HUES6 (cell line): ENCODE data around the gene ZIM2.

Source experiments
- H3K27ac ChIP-seq: 2 replicates; pipeline ENCODE4 v1.7.0; 2013; ENCODE audit warnings: low read depth, mild to moderate bottlenecking, low read length, inconsistent platforms
- H3K27me3 ChIP-seq: 2 replicates; pipeline ENCODE4 v1.6.1; 2013; ENCODE audit warnings: low read length; ENCODE audit not compliant: control insufficient read depth, insufficient read depth
- H3K36me3 ChIP-seq: 2 replicates; pipeline ENCODE4 v1.6.1; 2013; ENCODE audit warnings: low read length; ENCODE audit not compliant: control insufficient read depth, insufficient read depth
- H3K4me1 ChIP-seq: 2 replicates; pipeline ENCODE4 v1.6.1; 2013; ENCODE audit warnings: low read length; ENCODE audit not compliant: control insufficient read depth, insufficient read depth
- H3K4me3 ChIP-seq: 2 replicates; pipeline ENCODE4 v1.5.1; 2013; ENCODE audit warnings: low read depth, low read length
- H3K9ac ChIP-seq: one replicate; pipeline ENCODE4 v1.6.1; 2013; ENCODE audit warnings: mild to moderate bottlenecking, low read length
- H3K9me3 ChIP-seq: 2 replicates; pipeline ENCODE4 v1.6.1; 2013; ENCODE audit warnings: low read depth, low read length; ENCODE audit not compliant: control insufficient read depth, insufficient read depth

Gene ZIM2

DNA sequence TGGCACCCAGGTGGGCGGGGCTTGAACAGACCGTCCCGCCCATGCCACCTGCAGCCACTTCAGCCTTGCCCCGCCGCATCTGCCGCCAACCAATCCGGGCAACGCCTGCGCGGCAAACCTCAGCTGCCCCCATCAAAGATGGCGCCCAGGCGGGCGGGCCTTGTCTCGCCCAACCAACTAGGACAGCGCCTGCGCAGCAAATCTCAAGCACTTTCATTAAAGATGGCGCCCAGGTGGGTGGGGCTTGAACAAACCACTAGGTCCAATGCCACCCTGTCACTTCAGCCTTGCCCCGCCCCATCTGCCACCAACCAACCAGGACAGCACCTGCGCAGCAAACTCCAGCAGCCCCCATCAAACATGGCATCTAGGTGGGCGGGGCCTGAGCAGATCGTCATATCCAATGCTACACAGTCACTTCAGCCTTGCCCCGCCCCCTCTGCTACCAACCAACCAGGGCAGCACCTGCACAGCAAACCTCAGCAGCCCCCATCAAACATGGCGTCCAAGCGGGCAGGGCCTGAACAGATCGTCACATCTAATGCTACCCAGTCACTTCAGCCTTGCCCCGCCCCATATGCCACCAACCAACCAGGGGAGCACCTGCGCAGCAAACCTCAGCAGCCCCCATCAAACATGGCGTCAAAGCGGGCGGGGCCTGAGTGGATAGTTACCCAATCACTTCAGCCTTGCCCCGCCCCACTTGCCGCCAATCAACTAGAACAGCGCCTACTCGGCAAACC lies 1.4 kb downstream of the ZIM2 start:
- Histone ChIP-seq H3K27me3 (no peaks in the 10 kb centered on the region), H3K9ac (no peak overlapping the region), H3K36me3 (peaks cover 6% of the 10 kb centered on the region; the same call in 1 of the 2 replicates), H3K9me3 (peaks cover 62% of the 10 kb centered on the region), H3K27ac (no peak overlapping the region), H3K4me1 (no peaks in the 10 kb centered on the region), H3K4me3 (peak overlapping the region; percentile 79)

DNA sequence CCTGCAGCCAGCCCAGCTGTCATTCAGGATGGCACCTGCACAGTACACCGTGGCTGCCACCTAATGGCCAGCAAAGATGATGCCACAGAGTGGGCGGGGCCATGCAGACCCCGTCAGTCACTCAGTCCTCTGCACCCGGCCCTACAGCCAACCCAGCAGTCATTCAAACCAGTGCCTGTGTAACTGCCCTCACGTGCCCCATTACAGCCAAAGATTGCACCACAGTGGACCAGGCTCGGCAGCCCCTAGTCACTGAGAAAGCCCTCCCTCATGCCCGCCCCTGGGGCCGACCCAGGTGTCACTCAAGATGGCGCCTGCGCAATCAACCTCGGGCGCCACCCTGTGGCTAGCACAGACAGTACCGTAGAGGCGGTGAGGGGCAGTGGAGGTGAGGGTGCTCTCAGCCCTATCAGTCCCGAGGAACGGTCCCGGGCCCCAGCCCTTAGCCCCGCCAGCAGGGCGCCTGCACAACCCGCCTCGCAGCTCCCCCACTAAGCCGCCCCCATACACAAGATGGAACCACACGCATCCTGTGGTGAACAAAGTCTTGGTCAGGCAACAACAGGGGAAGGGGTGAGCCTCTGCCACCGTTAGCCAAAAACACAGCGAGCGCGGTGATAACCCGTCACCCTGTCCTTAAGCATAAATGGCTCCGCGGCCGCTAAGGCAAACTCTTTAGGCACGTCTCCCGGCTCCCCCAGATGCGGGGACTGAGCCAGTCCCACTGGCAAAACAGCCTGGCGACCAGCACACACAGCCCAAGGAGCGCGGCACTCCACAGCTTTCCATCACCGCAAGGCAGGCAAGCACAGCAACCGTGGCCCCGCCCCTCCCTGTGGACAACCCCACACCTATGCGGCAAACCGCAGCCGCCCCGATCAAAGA lies 2.3 kb downstream of the ZIM2 start:
- Histone ChIP-seq H3K9me3 (peaks cover 70% of the 10 kb centered on the region), H3K27ac (no peak overlapping the region)

DNA sequence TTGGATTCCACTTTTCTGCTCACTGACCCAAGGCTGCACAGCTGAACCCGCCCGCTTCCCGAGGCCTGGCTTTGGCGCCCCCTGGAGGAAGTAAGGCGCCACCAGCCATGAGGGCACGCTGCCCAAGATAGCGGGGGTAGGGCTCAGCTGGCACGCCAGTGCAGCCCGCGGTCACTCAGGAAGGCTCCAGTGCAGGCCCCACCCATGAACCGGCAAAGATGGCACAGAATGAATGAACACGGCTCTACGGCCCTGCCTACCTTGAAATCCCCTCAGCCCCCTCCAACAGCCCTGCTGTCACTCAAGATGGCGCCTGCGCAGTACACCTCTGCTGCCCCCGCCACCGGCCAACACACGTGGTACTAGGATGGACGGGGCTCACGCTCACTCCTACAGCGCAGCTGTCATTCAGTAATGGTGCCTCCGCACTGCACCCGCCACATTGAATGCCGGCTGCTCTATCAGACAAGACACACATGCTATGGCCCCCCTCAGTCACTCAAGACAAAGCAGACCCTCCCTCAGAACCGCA lies 3.0 kb downstream of the ZIM2 start:
- H3K27ac ChIP-seq: no peak overlapping the region

More for the DNA sequence above, 2.3 kb downstream of the ZIM2 start:
- peak overlapping the region; percentile 42 for H3K9ac ChIP-seq
- no peaks in the 10 kb centered on the region for H3K27me3 ChIP-seq
- peak overlapping the region; percentile 79 for H3K4me3 ChIP-seq
- no peaks in the 10 kb centered on the region for H3K4me1 ChIP-seq
- peaks cover 9% of the 10 kb centered on the region; the same call in 1 of the 2 replicates for H3K36me3 ChIP-seq

DNA sequence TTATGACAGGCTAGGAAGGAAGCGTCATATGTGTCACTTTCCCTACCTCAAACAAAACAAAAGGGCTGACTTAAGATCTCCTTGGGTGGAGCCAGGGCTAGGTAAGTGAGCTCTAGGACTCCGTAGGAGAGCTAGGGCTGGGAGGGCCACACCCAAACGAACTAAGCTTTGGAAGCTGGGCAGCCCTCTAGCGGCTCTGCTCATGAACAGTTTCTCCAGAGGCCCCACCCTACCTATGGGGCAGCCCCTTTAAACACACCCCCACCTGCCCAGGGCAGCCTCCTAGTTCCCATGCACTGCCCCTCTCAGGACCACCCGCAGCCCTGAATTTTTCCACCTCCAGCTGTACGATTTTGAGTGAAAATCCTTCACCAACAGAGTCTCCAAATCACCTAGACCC lies 3.5 kb downstream of the ZIM2 start:
- Histone ChIP-seq H3K27me3 (no peaks in the 10 kb centered on the region), H3K27ac (no peak overlapping the region), H3K9ac (no peak overlapping the region), H3K4me1 (no peaks in the 10 kb centered on the region), H3K36me3 (peaks cover 12% of the 10 kb centered on the region; the same call in 1 of the 2 replicates), H3K4me3 (peak overlapping the region; percentile 79), H3K9me3 (peaks cover 72% of the 10 kb centered on the region)

More for the DNA sequence above, 3.0 kb downstream of the ZIM2 start:
- no peaks in the 10 kb centered on the region for H3K4me1 ChIP-seq
- H3K4me3 ChIP-seq: peak overlapping the region; percentile 79
- peaks cover 73% of the 10 kb centered on the region for H3K9me3 ChIP-seq
- peaks cover 12% of the 10 kb centered on the region; the same call in 1 of the 2 replicates for H3K36me3 ChIP-seq
- no peaks in the 10 kb centered on the region for H3K27me3 ChIP-seq
- no peak overlapping the region for H3K9ac ChIP-seq

DNA sequence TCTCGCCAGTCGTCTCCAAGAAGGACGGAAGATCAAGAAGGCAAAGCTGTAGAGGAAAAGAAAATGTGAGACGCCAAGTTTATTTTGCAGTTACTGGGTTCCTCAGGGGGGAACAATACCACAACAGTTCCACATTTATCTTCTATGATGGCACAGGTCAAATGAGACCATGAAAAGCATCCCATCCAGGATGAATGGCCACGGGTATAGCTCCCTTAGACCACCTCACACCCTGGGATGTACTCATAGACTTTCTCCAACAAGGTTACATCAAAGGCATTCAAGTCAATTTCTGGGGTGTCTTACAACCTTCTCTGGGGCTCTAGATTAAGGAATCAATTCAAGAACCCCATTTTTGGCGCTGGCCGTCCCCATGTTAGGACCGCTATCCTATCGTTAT lies 4.5 kb downstream of the ZIM2 start:
- Histone ChIP-seq H3K27me3 (no peaks in the 10 kb centered on the region), H3K9ac (no peak overlapping the region), H3K9me3 (peaks cover 67% of the 10 kb centered on the region), H3K27ac (no peak overlapping the region), H3K36me3 (peaks cover 12% of the 10 kb centered on the region; the same call in 1 of the 2 replicates), H3K4me3 (no peak overlapping the region), H3K4me1 (no peaks in the 10 kb centered on the region)

DNA sequence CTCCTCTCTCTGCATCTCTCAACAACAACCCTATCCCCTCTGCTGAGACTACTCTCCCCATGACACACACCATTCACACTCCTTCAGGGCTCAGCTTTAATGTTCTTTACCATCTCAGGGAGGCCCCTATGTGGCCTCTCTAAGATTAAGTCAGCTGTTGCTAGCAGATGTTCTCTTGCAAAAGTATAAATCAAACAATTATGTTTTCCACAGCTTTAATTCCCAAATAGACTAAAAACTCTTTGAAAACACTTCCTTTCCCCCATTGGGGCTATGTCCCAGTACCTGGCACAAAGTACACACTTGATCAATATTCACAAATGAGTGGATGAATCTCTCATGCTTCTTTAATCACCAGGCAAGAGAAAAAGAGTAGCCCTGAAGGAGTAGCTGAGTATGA lies 5.1 kb downstream of the ZIM2 start:
- peaks cover 12% of the 10 kb centered on the region; the same call in 1 of the 2 replicates for H3K36me3 ChIP-seq
- no peak overlapping the region for H3K9ac ChIP-seq
- no peaks in the 10 kb centered on the region for H3K4me1 ChIP-seq
- H3K4me3 ChIP-seq: no peak overlapping the region
- H3K27ac ChIP-seq: no peak overlapping the region
- peaks cover 63% of the 10 kb centered on the region for H3K9me3 ChIP-seq
- H3K27me3 ChIP-seq: no peaks in the 10 kb centered on the region

DNA sequence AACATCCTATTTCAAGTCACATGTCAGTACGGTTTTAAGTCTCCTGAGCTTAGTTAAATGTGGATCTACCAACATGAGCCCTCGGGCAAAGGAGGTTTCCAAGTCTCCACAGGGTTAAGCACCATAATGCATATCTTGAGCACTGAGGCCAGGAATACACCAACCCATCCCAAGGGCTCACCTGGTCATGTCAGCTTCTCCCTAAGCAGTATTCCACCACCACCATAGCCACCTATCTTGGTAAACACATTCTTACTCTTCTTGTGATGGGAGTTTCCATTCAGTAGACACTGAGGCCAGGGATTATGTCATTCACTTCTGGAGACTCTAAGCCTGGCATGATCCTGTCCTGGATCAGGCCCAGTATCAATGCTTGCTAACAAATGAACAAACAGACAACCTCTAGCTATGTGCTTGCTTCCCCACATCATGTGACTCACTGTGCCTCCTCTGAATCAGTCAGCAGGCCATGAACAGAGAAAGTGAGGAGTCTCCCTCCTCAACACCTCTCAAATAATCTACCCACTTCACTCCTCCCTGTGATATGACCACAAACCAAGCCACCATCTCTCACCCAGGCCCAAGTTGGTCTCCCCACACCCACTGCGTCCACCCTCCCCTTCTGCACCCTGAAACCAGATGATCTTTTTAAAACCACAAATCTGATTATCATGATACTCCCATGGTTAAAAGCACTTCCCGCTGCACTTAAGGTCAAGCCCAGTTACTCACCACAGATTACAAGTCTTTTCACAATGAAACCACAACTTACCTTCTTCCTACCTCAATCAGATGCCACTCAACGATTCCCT lies 5.8 kb downstream of the ZIM2 start:
- H3K27ac ChIP-seq: no peak overlapping the region
- H3K4me3 ChIP-seq: no peak overlapping the region
- H3K36me3 ChIP-seq: peaks cover 12% of the 10 kb centered on the region; the same call in 1 of the 2 replicates
- no peaks in the 10 kb centered on the region for H3K4me1 ChIP-seq
- H3K9me3 ChIP-seq: peaks cover 64% of the 10 kb centered on the region
- H3K9ac ChIP-seq: no peak overlapping the region
- no peaks in the 10 kb centered on the region for H3K27me3 ChIP-seq

DNA sequence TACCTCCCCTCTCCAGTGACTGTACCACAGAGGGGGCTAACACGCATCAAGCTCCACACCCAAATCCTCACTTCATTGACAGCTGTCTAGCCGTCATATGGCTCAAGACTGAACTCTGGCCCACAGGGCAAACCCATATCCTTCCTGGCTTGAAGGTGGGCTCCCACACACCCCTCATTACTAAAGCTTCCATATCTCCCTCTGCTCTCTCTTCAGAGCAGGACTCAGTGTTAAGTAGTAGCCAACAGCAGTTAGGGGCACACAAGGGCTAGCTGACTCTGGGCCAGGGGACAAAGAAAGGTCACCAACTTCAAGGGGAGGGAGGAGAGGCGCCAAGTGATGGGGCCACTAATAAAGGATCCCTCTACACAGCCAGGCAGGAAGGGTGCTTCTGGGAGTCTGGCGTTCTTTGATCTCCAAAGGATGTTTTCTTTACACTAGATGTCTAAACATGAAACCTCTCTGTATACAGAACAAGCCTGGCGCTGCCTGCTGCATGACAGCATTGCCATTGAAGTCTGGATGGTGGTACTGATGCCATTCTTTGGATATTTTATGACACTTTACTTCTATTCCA lies 8.1 kb downstream of the ZIM2 start:
- Histone ChIP-seq H3K36me3 (peaks cover 12% of the 10 kb centered on the region; the same call in 1 of the 2 replicates), H3K27ac (no peak overlapping the region), H3K27me3 (no peaks in the 10 kb centered on the region), H3K4me1 (no peaks in the 10 kb centered on the region), H3K9me3 (peaks cover 55% of the 10 kb centered on the region), H3K4me3 (no peak overlapping the region), H3K9ac (no peak overlapping the region)

DNA sequence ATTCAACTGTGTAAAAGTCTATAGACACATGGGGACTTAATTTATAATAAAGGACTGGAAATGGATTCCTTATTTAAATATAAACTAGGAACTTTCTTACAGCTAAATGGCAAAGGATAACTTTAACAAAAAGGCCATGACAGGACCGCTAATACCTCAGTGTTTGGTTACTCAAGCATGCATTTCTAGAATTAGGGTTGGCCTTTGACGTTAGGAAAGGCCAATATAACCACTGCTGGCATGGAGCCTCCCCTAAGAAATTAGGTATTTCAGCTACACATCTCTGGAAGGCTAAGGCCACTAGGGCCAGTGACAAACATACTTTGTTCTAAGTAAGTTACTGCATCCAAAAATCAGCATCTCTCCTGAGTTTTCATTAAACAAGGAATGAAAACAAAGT lies 9.3 kb downstream of the ZIM2 start:
- peaks cover 54% of the 10 kb centered on the region for H3K9me3 ChIP-seq

DNA sequence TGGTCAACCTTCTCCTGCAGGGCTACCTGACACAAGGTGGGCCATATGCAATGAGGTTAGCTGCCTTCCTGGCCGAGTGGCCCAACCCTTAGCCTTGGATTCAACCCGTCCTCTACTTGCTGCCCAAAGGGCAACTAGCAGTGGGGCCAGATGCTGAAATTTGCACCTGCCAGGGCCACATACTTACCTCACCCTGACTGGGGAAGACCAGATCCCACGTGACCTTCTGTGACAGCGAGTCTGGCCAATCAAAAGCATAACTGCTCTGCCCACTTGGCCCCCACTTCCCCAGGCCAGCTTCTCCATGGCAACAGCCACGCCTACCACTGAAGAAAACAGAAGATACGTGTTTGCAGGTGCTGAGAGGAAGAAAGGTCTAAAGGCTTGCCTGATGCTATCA lies 10.9 kb downstream of the ZIM2 start:
- H3K36me3 ChIP-seq: peaks cover 9% of the 10 kb centered on the region; the same call in 1 of the 2 replicates
- no peak overlapping the region for H3K4me3 ChIP-seq
- H3K4me1 ChIP-seq: no peaks in the 10 kb centered on the region
- no peaks in the 10 kb centered on the region for H3K27me3 ChIP-seq
- no peak overlapping the region for H3K9ac ChIP-seq
- H3K27ac ChIP-seq: no peak overlapping the region
- H3K9me3 ChIP-seq: peaks cover 50% of the 10 kb centered on the region

More for the DNA sequence above, 9.3 kb downstream of the ZIM2 start:
- Histone ChIP-seq H3K27ac (no peak overlapping the region), H3K27me3 (no peaks in the 10 kb centered on the region), H3K36me3 (peaks cover 12% of the 10 kb centered on the region; the same call in 1 of the 2 replicates), H3K4me1 (no peaks in the 10 kb centered on the region), H3K9ac (no peak overlapping the region), H3K4me3 (no peak overlapping the region)
